DOHH2 (cell line): Measurements from ENCODE around the gene FOSL1.
A peak's percentile ranks its signal among the peaks of the same experiment; 100 is the strongest.

Source experiments
- H3F3A ChIP-seq: fragments of 200-600 bp; sonication (generic), shearing (Covaris generic); 2 replicates; pipeline ENCODE4 v1.6.0; 2016; ENCODE audit warnings: antibody characterized with exemption, mild to moderate bottlenecking; ENCODE audit not compliant: control insufficient read depth, insufficient read depth
- H3K27ac ChIP-seq: fragments of 200-600 bp; sonication (generic); 2 replicates; pipeline ENCODE4 v1.5.1; 2014; ENCODE audit warnings: low read depth, mild to moderate bottlenecking, low read length, moderate library complexity
- H3K27me3 ChIP-seq: fragments of 200-600 bp; sonication (generic); 2 replicates; pipeline ENCODE4 v1.6.1; 2014; ENCODE audit warnings: mild to moderate bottlenecking, low read length, mixed read lengths; ENCODE audit not compliant: control insufficient read depth
- H3K36me3 ChIP-seq: fragments of 200-600 bp; sonication (generic); 2 replicates; pipeline ENCODE4 v1.6.1; 2014; ENCODE audit warnings: mild to moderate bottlenecking, low read length, moderate library complexity, mixed read lengths; ENCODE audit not compliant: control insufficient read depth
- H3K4me1 ChIP-seq: fragments of 200-600 bp; sonication (generic); 2 replicates; pipeline ENCODE4 v1.6.1; 2014; ENCODE audit warnings: mild to moderate bottlenecking, low read length, mixed read lengths; ENCODE audit not compliant: control insufficient read depth
- H3K4me2 ChIP-seq: fragments of 200-600 bp; sonication (generic); 2 replicates; pipeline ENCODE4 v1.6.0; 2014; ENCODE audit warnings: mild to moderate bottlenecking, low read length, moderate library complexity
- H3K4me3 ChIP-seq: fragments of 200-600 bp; sonication (generic); 2 replicates; pipeline ENCODE4 v1.5.1; 2014; ENCODE audit warnings: mild to moderate bottlenecking, low read length, mixed read lengths
- H3K79me2 ChIP-seq: fragments of 200-600 bp; sonication (generic); 2 replicates; pipeline ENCODE4 v1.6.1; 2014; ENCODE audit warnings: mild to moderate bottlenecking, low read length, mixed read lengths; ENCODE audit not compliant: control insufficient read depth
- H3K9me2 ChIP-seq: fragments of 200-600 bp; sonication (generic); replicated peaks from 2 replicates; pipeline ENCODE4 v1.6.1; 2014; ENCODE audit warnings: mild to moderate bottlenecking, low read length, mixed read lengths; ENCODE audit not compliant: control insufficient read depth
- H3K9me3 ChIP-seq: fragments of 200-600 bp; sonication (generic); 2 replicates; pipeline ENCODE4 v1.6.1; 2014; ENCODE audit warnings: antibody characterized with exemption, low read length, mixed read lengths; ENCODE audit not compliant: control insufficient read depth, insufficient read depth
- H4K20me1 ChIP-seq: fragments of 200-600 bp; sonication (generic); 2 replicates; pipeline ENCODE4 v1.6.0; 2014; ENCODE audit warnings: low read depth, mild to moderate bottlenecking, antibody characterized with exemption, low read length, moderate library complexity; ENCODE audit not compliant: control insufficient read depth, insufficient read depth
- EZH2phosphoT487 ChIP-seq: fragments of 200-600 bp; sonication (generic); IDR thresholded peaks from 2 replicates; pipeline ENCODE4 v1.6.1; 2017; ENCODE audit warnings: borderline replicate concordance, mild to moderate bottlenecking, antibody characterized with exemption, low read length, moderate library complexity, mixed read lengths
- TF ChIP-seq, protein P1 (sequence below): fragments of 200-600 bp; sonication (generic); IDR thresholded peaks from one replicate; pipeline ENCODE4 v1.5.1; 2014; ENCODE audit warnings: antibody characterized with exemption, mild to moderate bottlenecking, low read depth, low read length; ENCODE audit not compliant: poor library complexity, severe bottlenecking

The FOSL1 gene

DNA sequence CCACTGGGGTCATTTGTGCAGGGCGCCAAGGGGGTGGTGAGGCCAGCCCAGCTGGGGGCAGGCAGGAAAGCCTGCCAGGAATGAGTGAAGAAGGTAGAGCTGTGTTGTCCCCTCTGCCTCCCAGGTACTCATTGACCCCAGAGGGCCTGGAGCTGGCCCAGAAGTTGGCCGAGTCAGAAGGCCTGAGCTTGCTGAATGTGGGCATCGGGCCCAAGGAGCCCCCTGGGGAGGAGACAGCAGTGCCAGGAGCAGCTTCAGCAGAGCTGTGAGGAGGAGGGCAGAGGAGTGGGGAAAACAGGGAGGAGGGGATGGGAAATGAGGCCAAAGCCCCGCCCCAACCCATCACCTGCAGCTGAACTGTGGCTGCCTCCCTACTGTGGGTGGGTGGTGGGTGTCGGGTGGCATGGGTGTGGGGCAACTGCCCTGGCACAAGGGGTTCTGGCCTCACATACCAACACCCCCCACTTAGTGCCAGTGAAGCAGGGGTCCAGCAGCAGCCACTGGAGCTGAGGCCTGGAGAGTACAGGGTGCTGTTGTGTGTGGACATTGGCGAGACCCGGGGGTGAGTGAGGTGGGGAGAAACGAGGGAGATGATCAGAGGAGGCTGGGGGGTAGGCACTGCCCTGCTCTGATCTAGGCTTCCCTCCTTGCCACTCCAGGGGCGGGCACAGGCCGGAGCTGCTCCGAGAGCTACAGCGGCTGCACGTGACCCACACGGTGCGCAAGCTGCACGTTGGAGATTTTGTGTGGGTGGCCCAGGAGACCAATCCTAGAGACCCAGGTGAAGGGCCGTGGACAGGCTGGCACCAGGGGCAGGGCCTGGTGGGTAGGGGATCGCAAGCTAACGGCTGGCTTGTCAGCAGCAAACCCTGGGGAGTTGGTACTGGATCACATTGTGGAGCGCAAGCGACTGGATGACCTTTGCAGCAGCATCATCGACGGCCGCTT, 37.0 kb downstream of the FOSL1 start:
- Histone ChIP-seq H3K27me3 (no peaks in the 10 kb centered on the region), H3K9me3 (no peaks in the 10 kb centered on the region), H3K4me2 (no peak overlapping the region), H3K79me2 (peaks cover 22% of the 10 kb centered on the region), H3K4me3 (no peak overlapping the region), H3K4me1 (peaks cover 29% of the 10 kb centered on the region), H4K20me1 (no peaks in the 10 kb centered on the region; the same call in 1 of the 2 replicates), H3K27ac (no peak overlapping the region), H3F3A (peaks cover 13% of the 10 kb centered on the region), H3K36me3 (peaks cover 63% of the 10 kb centered on the region), H3K9me2 (no peaks in the 10 kb centered on the region)
- no peak for TF ChIP-seq EZH2phosphoT487
- TF ChIP-seq, protein P1, sequence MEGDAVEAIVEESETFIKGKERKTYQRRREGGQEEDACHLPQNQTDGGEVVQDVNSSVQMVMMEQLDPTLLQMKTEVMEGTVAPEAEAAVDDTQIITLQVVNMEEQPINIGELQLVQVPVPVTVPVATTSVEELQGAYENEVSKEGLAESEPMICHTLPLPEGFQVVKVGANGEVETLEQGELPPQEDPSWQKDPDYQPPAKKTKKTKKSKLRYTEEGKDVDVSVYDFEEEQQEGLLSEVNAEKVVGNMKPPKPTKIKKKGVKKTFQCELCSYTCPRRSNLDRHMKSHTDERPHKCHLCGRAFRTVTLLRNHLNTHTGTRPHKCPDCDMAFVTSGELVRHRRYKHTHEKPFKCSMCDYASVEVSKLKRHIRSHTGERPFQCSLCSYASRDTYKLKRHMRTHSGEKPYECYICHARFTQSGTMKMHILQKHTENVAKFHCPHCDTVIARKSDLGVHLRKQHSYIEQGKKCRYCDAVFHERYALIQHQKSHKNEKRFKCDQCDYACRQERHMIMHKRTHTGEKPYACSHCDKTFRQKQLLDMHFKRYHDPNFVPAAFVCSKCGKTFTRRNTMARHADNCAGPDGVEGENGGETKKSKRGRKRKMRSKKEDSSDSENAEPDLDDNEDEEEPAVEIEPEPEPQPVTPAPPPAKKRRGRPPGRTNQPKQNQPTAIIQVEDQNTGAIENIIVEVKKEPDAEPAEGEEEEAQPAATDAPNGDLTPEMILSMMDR, result no peak

DNA sequence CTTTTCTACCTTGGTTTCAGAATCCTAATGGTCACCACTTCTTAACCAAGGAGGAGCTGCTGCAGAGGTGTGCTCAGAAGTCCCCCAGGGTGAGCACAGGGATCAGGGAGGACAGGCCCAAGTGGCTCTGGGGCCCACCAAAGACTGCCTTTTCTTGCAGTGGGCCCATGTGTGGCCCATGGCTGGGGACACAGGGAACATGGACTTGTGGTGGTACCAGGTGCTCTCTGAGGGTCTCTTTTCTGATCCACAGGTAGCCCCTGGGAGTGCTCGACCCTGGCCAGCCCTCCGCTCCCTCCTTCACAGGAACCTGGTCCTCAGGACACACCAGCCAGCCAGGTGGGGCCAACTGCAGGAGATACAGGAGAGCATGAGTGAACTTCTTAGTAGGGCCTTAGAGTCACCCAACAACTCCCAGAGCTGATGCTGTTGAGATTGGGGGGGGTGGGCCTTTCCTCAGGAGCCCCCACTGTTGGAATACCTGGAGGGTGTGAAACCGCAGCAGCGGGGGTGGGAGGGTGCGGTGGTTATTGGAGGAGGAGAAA, 37.9 kb downstream of the FOSL1 start:
- Histone ChIP-seq H3K9me2 (no peaks in the 10 kb centered on the region), H3K4me2 (peak overlapping the region; percentile 93), H3F3A (peaks cover 13% of the 10 kb centered on the region), H3K27me3 (no peaks in the 10 kb centered on the region), H3K27ac (no peak overlapping the region), H3K4me1 (peaks cover 22% of the 10 kb centered on the region), H3K36me3 (peaks cover 64% of the 10 kb centered on the region), H4K20me1 (no peaks in the 10 kb centered on the region), H3K9me3 (no peaks in the 10 kb centered on the region), H3K79me2 (peaks cover 29% of the 10 kb centered on the region), H3K4me3 (no peak overlapping the region; the same call in 1 of the 2 replicates)
- TF ChIP-seq, protein P1, result no peak
- no peak for TF ChIP-seq EZH2phosphoT487

DNA sequence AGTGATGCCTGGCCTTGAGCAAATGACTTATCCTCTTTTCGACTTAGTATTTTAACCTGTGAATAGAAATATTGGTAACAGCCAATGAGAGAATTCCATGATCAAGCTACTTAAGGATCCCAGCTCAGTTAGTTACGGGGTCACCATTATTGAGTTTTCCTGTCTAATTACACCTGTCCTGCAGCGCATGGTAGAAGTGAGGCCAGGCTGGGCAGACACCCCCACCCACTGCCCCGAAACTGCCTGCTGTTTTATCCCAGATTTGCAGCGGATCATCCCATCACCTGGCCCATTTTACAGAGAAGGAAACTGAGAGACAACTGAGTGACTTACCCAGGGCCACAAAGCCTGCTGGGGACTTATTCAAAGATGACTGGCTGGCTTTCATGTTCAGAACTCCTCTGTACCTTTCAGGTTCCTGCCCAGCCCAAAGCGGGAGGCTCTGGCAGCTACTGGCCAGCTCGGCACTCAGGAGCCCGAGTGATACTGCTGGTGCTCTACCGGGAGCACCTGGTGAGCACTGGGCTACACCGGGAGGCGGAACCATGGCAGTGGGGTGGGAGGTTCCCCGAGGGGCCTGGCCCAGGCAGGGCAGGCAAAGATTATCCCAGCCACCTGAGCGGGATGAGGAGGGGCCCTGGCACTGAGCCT, 38.5 kb downstream of the FOSL1 start:
- no peak for TF ChIP-seq EZH2phosphoT487
- TF ChIP-seq, protein P1, result no peak
- Histone ChIP-seq H3K9me2 (no peaks in the 10 kb centered on the region), H3K9me3 (no peaks in the 10 kb centered on the region), H3K79me2 (peaks cover 35% of the 10 kb centered on the region), H3K27me3 (no peaks in the 10 kb centered on the region), H3F3A (peaks cover 15% of the 10 kb centered on the region), H3K27ac (peak overlapping the region; percentile 83; the same call in 1 of the 2 replicates), H3K36me3 (peaks cover 65% of the 10 kb centered on the region), H4K20me1 (peaks cover 2% of the 10 kb centered on the region), H3K4me1 (peaks cover 22% of the 10 kb centered on the region), H3K4me3 (peak overlapping the region; percentile 88), H3K4me2 (peak overlapping the region; percentile 93)
